Spleen (tissue), 11 donors: ENCODE results near the gene FOXK1. TPM values are rescaled to one million over a fixed set of nuclear protein-coding genes. Genes with fewer than 3 reads are reported as not detected.
A peak's percentile ranks its signal among the peaks of the same experiment; 100 is the strongest.

ENCODE experiments used
- DNase-seq: peaks from one replicate; pipeline ENCODE4 v3.0.0-alpha.2; 2020
- H3K27ac ChIP-seq, 8 donors: fragments of 200-600 bp; sonication (generic) in 7 of 8; 1 replicate in 4 of 8; 2 replicates in 4 of 8; pipeline versions ENCODE4 v1.5.0 to v1.8.0; 2016 to 2021; ENCODE audit warnings: inconsistent platforms in 4 of 8, mild to moderate bottlenecking in 4 of 8, moderate library complexity in 1 of 8
- H3K27me3 ChIP-seq, 7 donors: fragments of 200-600 bp; sonication (generic) in 6 of 7; replicated peaks in 1 of 7; 1 replicate in 4 of 7; 2 replicates in 3 of 7; pipeline versions ENCODE4 v1.5.0 to v1.8.0; 2016 to 2021; ENCODE audit warnings: inconsistent platforms in 3 of 7, mild to moderate bottlenecking in 1 of 7
- H3K36me3 ChIP-seq, 6 donors: fragments of 200-600 bp; sonication (generic) in 5 of 6; 1 replicate in 4 of 6; 2 replicates in 2 of 6; pipeline versions ENCODE4 v1.5.0 to v1.8.0; 2016 to 2021; ENCODE audit warnings: inconsistent platforms in 2 of 6
- H3K4me1 ChIP-seq, 6 donors: fragments of 200-600 bp; sonication (generic) in 5 of 6; 1 replicate in 3 of 6; 2 replicates in 3 of 6; pipeline versions ENCODE4 v1.5.0 to v1.8.0; 2016 to 2021; ENCODE audit warnings: inconsistent platforms in 3 of 6
- H3K4me3 ChIP-seq, 8 donors: fragments of 200-600 bp; sonication (generic) in 7 of 8; 1 replicate in 4 of 8; 2 replicates in 4 of 8; pipeline versions ENCODE4 v1.5.0 to v1.8.0; 2016 to 2021; ENCODE audit warnings: inconsistent platforms in 4 of 8, mild to moderate bottlenecking in 4 of 8, moderate library complexity in 2 of 8
- H3K9me3 ChIP-seq, 8 donors: fragments of 200-600 bp; sonication (generic) in 7 of 8; 1 replicate in 4 of 8; 2 replicates in 4 of 8; pipeline versions ENCODE4 v1.5.0 to v1.8.0; 2016 to 2021; ENCODE audit warnings: inconsistent platforms in 4 of 8
- CTCF ChIP-seq, 11 experiments: fragments of 200-600 bp in 7 of 11; fragments of 450-650 bp in 4 of 11; sonication (generic) in 4 of 11; IDR thresholded peaks in 8 of 11; conservative IDR thresholded peaks in 3 of 11; 1 replicate in 7 of 11; 2 replicates in 4 of 11; pipeline versions ENCODE4 v1.4.0 to v1.8.0; 2016 to 2021; ENCODE audit warnings: antibody characterized with exemption in 11 of 11, inconsistent platforms in 4 of 11, mild to moderate bottlenecking in 1 of 11
- POLR2A ChIP-seq, 3 donors: fragments of 450-650 bp; IDR thresholded peaks; one replicate each; pipeline ENCODE4 v1.5.1; 2017; ENCODE audit warnings: antibody characterized with exemption in 3 of 3, mild to moderate bottlenecking in 1 of 3
- POLR2AphosphoS5 ChIP-seq, 3 donors: sonication (generic); formaldehyde crosslinking; IDR thresholded peaks; one replicate each; pipeline ENCODE4 v1.5.1; 2017; ENCODE audit warnings: antibody characterized with exemption in 3 of 3
- WGBS, 5 donors: extraction: QIAGEN DNeasy Blood & Tissue Kit in 3 of 5; methylation state at CpG; one replicate each; pipeline versions ENCODE4 v1.1.5 to v1.1.7; 2013 to 2018; 5-methylcytosine and 5-hydroxymethylcytosine counted together
- intact Hi-C: fragments of 100-400 bp; cut with DNase I; formaldehyde crosslinking; loops from one replicate; pipeline ENCODE4 v1.15.0; 2023; ENCODE audit warnings: low total_unique reads
- polyA plus RNA-seq, 3 donors: library from polyadenylated mRNA; stranded (reverse); fragments of 200-250 nt; gene quantifications; one replicate each; pipeline ENCODE4 v1.2.1, GENCODE V29; 2013
- total RNA-seq, 7 donors: library from RNA; depleted of rRNA in 3 of 7; stranded (reverse); fragments of >200 nt in 3 of 7; fragmentation: NEBNext Ultra II Directional in 4 of 7; extraction: Animal tissue kit (Norgen Biotek cat#: 25700) in 4 of 7; gene quantifications; one replicate each; pipeline versions ENCODE4 v1.1.0 to v1.2.1, GENCODE V29; 2016 to 2021
- donor health status: healthy with polysubstance abuse.
- donor health status: DM: no; HTN: no; CAD: no; lungs with moderate emphysema.
- donor health status: DM: no; HTN: no; CAD: no.
- donor health status: Bipolar disorder and iron deficiency.
- donor health status: healthy.
- donor health status: DM: no; HTN: no; CAD: no.
- donor health status: DM: yes; HTN: yes; CAD: no.

Gene FOXK1
- total and polyA plus RNA-seq, 10 donors, result 2.6 to 46.0 (median 34.8) TPM

DNA sequence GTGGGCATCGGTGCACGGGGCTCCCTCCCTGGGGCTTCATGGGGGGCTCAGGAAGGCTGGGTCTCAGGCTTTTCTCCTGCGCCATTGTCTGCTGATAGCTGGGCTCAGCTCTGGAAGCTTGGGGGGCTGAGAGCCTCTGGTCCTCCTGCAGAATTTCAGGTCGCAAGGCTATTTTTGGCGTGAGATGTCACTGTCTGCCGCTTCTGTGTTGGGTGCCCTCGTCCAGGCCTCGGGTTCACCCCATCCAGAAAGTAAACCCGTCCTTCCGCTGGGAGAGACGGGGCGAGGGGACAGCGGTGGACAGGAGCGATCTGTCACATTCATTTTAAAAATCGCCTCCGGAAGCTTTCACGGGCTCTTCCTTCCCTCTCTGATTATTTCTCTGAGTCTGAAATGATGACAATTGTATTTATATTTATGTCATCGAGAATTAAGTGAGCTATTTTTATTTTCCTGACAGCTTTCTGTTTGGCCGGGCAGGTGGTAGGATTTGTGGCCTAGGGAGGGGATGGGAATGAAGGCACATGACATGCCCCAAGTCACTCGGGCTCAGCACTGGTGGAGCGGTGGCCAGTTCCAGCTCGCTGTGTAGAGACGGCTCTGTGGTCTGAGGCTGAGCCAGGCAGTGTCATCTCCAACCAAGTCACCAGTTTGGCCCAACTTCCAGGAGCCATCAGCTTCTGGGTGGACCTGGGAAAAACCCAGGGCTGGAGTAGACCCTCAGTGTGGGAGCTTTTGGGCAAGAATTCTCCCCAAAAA lies 52.7 kb downstream of the FOXK1 start:
- no peak for TF ChIP-seq CTCF (IDR thresholded peaks at IDR 0.05 in 8 of 11, conservative IDR thresholded peaks at IDR 0.05 in 3 of 11)
- TF ChIP-seq POLR2AphosphoS5 (IDR thresholded peaks at IDR 0.05), result no peak
- TF ChIP-seq POLR2A (IDR thresholded peaks at IDR 0.05), result no peak
- H3K9me3 ChIP-seq, result no peaks in the 10 kb centered on the region
- no peak overlapping the region for H3K4me3 ChIP-seq
- H3K36me3 ChIP-seq, result peaks cover 0 to 56% (median 0%) of the 10 kb centered on the region in 6 donors
- DNase-seq, result no peak
- H3K4me1 ChIP-seq, result peaks cover 11 to 91% (median 33%) of the 10 kb centered on the region in 6 donors
- WGBS, 5 donors, result 81 to 90% (median 85%) methylated on average over 20 to 23 of the region's 23 CpGs
- H3K27ac ChIP-seq, result no peak overlapping the region
- no peaks in the 10 kb centered on the region for H3K27me3 ChIP-seq
- intact Hi-C loops, result loop anchor here (5.0 to 10.0 kb wide), 2 partner anchors 47 to 60 kb away; no protein-coding TSS in a partner anchor

- Histone ChIP-seq H3K27ac (no peak overlapping the region), H3K36me3 (peaks cover 0 to 53% (median 18%) of the 10 kb centered on the region in 6 donors), H3K4me1 (peaks cover 11 to 78% (median 29%) of the 10 kb centered on the region in 6 donors), H3K4me3 (no peak overlapping the region), H3K27me3 (no peaks in the 10 kb centered on the region), H3K9me3 (no peaks in the 10 kb centered on the region)
- intact Hi-C loops, result loop anchor here (5.0 to 10.0 kb wide), 2 partner anchors 50 to 58 kb away; no protein-coding TSS in a partner anchor
- 88 to 95% (median 92%) methylated on average over 15 of the region's 15 CpGs for WGBS, 5 donors
- no peak for TF ChIP-seq POLR2AphosphoS5 (IDR thresholded peaks at IDR 0.05)
- TF ChIP-seq CTCF (IDR thresholded peaks at IDR 0.05 in 8 of 11, conservative IDR thresholded peaks at IDR 0.05 in 3 of 11), result no peak
- TF ChIP-seq POLR2A (IDR thresholded peaks at IDR 0.05), result no peak
- no peak for DNase-seq
Measured at GRCh38 chr7:4737300-4737699, 55.2 kb downstream of the FOXK1 start.

GRCh38 chr7:4738711-4739527 lies 56.8 kb downstream of the FOXK1 start:
- H3K27me3 ChIP-seq, result no peaks in the 10 kb centered on the region
- peak overlapping the region in 4 of 8 donors; percentile 4 to 50 (median 20) for H3K4me3 ChIP-seq
- intact Hi-C loops, result loop anchor here (5.0 to 10.0 kb wide), 2 partner anchors 52 to 56 kb away; no protein-coding TSS in a partner anchor
- peaks cover 13 to 71% (median 31%) of the 10 kb centered on the region in 6 donors for H3K4me1 ChIP-seq
- no peak for DNase-seq
- WGBS, 5 donors, result 32 to 46% (median 37%) methylated on average over 19 to 23 of the region's 23 CpGs
- H3K27ac ChIP-seq, result peak overlapping the region in 7 of 8 donors; percentile 51 to 78 (median 65)
- no peaks in the 10 kb centered on the region for H3K9me3 ChIP-seq
- peaks cover 0 to 53% (median 27%) of the 10 kb centered on the region in 6 donors for H3K36me3 ChIP-seq
- TF ChIP-seq POLR2A (IDR thresholded peaks at IDR 0.05) (no peak), POLR2AphosphoS5 (IDR thresholded peaks at IDR 0.05) (peak in 2 of 3 donors; percentile 48), CTCF (IDR thresholded peaks at IDR 0.05 in 8 of 11, conservative IDR thresholded peaks at IDR 0.05 in 3 of 11) (no peak)
